GM19023 (cell line): ENCODE data around the gene TMCO4.

ENCODE experiments used
- ATAC-seq: cut with Tn5 transposase; IDR thresholded peaks from one replicate; pipeline ENCODE4 v1.9.1; 2021; ENCODE audit warnings: mild to moderate bottlenecking, moderate library complexity; ENCODE audit not compliant: unreplicated experiment

The TMCO4 gene

DNA sequence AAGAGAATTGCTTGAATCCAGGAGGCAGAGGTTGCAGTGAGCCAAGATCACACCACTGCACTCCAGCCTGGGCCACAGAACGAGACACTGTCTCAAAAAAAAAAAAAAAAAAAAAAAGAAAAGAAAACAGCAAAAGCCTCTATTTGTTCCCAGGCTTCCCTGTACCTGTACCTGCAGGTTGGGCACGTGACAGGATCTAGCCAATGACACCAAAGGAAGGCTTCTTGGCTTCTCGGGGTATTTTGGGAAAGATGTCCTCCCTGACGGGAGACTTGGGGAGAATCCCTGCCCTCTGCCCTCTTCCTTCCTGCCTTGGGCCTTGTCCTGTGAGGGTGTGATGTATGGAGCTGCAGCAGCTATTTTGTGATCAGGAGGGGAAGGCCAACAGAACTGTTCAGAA is 22.8 kb downstream of the TMCO4 start:
- ATAC-seq: no peak

DNA sequence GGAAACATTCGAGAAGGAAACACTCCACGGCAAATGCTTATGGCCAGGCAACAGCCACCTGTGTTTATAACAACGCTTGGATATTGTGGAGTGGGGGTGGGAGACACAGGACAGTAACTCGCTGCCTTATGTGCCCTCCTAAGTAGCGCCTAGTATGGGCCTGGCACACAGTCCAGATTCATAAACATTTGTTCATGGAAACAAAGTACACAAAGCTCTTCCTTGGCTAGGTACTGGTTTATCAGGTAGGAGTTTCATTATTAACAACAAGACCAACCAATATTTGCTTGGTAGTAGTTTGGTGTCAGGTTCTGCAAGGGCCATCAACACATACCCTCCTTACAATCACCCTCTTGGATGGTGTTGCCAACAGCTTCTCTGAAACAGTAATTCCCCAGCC is 23.4 kb downstream of the TMCO4 start:
- ATAC-seq: no peak

DNA sequence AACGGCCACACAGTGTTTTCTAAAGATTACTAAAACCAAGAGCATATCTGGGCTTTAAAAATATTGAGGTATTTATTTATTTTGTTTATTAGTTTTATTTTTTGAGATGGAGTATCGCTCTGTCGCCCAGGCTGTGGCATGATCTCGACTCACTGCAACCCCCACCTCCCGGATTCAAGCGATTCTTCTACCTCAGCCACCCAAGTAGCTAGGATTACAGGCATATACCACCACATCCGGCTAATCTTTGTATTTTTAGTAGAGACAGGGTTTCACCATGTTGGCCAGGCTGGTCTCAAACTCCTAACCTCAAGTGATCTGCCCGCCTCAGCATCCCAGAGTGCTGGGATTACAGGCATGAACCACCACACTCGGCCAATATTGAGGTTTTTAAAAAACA is 23.9 kb downstream of the TMCO4 start:
- no peak for ATAC-seq

DNA sequence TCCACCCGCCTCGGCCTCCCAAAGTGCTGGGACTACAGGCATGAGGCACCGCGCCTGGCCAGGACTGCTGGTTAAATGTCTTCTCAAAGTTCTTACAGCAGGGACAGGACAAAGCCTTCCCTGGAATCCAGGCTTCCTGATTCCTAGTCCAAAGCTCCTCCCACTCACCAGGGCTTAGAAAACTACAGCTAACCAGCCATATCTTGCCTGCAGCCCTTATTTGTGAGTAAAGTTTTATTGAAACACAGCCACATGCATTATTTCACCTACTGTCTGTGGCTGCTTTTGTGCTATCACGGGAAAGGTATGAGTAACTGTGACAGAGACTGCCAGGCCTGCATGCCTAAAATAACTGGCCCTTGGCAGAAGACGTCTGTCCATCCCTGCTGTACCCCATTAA is 24.4 kb downstream of the TMCO4 start:
- ATAC-seq: no peak

DNA sequence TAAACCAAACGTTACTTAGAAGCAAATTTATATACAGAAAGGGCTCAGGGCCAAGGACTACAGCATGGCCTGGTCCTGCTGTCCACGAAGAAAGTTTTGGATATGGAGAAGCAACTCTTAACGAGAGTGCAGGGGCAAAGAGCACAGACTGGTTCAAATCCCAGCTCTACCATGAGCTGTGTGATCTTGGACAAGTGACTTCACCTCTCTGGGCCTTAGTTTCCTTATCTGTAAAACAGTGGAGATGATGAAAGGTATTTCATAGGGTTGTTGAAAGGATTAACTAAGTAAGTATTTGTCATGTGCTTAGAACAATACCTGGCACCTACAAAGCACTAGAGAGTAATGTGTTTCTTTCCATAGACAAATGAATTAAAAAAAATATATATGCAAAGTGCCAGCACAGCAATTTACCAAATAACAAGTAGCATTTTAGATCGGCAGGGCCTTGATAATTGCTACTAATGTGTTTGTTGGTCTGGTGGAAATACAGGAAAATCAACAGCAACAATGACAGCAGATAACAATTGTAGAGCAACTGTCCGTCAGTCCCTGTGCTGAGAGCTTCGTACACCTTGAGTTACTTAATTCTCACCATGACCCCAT is 25.4 kb downstream of the TMCO4 start:
- ATAC-seq: no peak

DNA sequence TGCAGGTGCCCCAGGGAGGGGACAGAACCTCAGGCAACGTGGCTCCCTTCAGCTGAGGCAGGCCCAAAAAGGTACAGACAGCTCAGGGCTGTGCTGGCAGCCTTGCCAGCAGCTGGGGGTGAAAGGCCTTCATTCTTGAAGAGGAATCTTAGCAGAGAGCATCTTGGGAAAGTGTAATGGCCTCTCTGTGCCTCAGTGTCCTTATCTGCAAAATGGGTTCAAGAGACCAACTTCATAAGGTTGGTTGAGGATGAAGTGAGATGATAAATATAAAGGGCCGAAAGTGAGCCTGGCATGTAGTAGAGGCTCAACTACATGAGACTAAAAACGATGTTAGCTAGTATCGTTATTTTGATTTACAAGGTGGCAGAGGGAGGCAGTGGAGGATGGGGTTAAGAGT is 26.2 kb downstream of the TMCO4 start:
- ATAC-seq: no peak

DNA sequence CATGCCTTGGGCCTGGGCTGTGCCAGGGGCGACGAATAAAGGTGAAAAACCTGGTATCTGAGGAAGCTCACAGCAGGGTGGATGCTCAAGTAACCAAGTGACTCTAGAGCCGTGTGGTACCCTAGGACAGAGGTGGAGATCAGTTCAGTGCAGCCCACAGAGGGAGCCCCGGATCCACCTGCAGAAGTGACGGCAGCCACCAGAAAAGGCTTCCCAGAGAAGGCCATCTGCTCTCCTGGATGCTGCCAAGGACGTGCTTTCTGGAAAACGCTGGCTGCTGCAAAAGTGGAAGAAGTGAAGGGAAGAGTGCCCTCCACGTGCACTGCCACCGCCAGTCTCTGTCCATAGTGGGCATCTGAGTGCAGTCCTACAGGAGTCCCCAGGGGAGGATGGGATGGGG is 27.7 kb downstream of the TMCO4 start:
- no peak for ATAC-seq

DNA sequence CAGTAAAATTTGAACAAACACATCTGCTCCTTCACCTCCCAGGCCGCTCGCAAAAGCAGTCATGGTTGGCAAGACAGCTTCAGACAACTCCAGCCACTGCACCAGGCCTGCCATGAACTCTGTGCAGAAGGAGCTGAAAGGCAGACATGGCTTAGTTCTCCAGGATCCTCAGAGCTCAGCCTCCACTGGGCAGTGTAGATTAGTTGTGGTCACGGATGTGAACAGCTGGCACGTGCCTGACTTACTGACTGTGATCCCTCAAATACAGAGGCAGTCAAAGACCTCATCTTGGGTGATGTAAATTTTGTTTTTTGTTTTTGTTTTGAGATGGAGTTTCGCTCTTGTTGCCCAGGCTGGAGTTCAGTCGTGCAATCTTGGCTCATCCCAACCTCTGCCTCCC is 28.4 kb downstream of the TMCO4 start:
- ATAC-seq: no peak

DNA sequence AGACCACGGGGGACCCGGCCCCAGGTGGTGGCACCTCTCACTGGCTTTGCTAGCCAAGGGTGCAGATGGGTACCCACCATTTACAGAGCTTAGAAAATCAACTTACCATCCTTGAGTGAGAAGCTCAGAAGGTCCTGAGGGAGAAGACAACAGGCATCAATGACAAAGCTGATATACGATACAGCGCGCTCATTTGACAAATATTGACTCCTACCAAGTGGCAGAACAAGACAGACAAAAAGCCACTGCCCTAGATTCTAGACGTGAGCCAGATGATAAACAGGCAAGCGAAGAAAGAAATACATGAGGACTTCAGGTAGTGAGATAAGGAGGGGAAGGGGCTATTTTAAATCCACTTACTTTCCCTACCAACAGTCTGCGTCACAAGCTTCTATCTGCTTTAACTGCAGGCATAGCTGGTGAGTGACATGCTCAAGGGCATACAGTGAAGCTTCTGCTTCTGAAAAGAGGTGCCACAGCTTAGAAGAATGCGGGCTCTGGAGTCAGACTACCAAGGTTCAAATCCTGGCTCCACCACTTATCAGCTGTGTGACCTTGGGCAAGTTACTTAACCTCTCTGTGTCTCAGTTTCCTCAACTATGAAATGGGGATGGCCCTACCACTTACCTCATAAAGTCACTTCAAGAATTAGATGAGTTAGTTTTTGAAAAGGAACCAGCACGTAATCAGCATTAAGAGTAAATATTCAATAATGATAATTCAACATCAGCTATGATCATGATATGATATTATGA is 29.1 kb downstream of the TMCO4 start:
- ATAC-seq: no peak

DNA sequence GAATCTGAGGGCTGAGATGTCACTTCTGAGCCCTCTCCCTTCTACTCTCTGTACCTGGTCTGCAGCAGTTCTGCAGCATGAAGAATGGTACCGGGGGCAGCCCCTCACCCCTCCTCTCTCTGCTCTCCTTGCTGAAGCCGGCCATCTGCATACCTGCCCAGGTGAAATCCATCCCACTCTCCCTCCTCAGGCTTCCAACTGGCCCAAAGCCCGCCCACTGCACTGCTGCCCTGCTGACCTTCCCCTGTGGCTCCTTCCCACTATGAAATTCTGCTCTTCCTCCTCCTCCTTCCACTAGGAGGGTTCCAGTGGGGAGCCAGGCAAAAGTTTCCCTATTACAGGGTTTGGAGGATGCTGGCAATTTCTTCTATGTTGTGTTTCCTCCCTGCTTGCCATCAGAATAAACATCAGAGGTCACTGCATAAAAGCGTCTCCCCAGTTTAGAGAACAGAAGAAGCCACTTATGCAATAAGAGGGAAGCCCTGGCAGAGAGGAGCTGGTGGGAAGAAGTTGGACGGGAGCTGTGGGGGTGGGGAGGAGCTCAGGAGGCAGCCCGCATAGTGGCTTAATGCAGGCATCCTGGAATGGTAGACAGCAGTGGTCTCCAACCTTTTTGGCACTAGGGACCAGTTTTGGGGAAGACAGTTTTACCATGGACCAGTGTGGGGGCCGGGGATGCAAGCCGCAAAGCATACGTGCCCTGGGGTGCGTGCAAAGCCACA is 30.3 kb downstream of the TMCO4 start:
- no peak for ATAC-seq

DNA sequence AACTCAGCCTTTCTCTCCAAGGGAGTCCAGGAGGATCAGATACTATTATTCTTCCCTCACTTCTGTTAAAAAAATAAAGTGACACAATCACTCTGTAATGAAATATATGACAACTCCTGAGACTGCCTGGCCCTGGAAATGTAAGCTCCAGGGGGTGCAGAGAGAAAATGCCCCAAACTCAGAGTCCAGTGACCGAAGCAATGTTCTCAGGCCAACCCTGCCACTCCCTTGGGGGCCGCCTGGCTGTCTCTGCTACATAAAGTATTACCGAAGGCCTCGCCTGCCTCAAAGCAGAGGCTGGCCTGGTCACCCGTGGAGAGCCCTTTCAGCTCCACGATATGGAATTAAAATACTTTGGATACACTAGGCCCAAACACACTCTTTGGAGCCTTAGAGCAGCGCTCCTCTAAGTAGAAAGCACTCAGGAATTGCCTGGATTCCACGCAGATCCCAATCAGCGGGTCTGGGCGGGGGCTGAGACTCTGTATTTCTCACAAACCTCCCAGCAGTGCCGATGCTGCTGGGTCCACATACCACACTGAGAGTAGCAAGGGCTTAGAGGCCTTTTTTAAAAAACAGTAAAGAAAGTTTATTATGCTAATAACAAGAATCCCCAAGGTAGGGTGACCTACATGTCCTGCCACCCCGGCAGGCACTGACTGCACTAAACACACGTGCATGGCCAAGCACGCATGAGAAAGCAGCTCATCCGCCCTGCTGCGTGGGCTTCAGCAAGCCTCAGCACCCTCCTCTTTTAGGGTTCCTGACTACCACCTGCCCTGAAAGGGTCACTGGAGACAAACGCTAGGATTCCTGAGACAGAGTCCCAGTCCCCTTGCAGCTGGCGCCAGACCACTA is 31.1 kb downstream of the TMCO4 start:
- ATAC-seq: no peak

DNA sequence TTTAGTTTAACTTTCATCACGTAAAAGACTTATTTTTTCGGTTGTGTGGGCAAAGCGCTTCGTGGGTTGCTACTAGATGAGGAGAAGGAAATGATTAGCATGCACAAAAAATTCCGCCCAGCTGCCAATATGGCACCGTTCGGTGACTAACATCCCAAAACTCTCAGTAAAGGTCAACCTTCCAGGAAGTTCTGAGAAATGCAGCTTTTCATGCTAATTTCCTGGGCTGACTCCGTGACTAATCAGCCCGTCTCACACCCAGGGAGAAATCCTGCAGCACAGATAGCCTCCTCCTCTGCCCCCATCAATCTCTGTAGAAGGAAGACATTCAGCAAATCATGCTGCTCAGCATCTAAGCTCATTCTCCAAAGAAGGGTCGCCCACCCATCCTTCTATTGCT is 34.1 kb downstream of the TMCO4 start:
- ATAC-seq: no peak

DNA sequence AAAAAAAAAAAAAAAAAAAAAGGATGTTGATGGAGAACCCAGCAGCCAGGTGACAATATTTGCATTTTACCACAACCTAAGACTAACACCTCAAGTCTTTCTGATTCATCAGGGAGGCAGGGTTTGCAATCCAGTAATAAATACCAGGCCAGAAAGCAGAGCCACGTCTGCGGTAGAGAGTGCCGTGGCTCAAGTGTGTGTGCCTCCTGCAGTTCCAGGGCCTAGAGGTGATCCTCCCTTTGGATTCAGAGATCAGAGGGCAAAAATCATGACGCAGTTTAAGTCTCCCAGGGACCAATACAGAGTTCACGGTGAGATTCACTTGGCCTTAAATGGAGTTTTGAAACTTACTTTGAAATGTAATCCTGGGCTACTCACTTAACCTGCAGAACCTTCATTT is 34.9 kb downstream of the TMCO4 start:
- no peak for ATAC-seq

DNA sequence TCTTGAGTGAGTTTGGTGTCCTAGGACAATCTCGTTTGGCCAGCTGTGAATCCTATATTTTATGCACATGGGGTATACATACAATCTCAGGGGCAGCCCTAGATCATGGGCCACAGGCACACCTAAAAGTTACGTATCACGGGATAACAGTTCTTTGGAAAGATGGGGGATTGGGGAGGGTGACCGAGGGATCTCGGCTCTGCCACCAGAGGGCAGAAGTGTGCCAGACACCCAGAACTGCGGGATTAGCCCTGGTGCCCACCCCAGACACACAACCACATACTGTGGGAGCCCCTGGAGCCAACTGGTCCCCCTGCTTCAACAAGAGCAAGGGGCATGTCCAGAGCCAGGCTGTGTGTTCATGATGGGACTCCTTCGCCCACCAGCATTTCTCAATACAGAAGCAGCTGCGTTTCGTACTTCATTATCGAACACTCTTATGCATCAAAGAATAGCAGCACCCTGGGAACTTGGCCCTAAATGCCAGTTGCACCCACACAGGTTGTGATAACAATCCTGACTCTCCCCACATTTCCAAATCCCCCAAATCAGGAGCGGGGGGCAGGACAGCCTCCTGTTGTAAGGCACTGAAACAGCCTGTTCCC is 37.4 kb downstream of the TMCO4 start:
- no peak for ATAC-seq

DNA sequence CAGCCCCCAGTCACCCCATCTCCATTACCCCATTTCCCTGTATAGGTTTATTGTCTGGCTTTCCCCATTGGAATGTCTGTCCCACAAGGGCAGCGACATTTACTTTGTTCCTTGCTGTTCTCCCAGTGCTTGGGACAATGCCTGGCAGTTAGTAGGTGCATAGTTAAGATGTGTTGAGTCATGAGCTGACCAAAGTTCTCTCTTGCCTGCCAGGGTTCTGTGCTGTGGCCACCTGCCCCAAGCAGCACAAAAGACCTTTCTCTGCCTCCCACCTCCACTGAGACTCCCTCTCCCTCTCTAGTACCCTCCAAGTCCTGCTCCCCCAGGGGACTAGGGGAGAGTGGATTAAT is 40.0 kb downstream of the TMCO4 start:
- no peak for ATAC-seq

DNA sequence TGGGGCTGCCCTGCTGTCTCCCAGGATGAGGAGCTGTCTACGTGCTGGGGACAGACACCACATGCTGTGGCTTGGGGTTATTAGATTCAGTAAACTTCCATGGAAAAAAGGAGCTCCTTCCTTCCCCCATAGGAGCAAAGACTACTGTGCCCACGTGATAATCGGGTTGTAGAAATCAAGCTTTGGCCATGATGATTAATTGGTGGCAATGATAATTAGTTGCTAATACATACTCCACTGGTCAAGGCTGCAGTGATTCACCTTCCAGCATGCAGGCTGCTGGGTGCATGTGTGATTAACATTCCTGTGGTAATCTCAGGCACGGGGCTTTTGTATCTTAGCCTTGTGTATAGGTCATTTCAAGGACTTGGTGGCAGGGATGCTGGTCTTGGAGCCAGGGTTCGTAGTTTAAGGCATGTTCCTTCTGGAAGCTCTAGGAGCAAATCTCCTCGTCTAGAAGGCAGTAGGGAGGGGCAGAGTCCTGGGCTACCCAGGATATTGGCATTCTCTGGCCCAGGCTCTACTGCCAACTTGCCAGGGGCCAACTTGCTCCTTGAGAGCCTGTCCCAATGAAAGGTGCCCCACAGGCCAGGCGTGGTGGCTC is 41.4 kb downstream of the TMCO4 start:
- ATAC-seq: no peak

DNA sequence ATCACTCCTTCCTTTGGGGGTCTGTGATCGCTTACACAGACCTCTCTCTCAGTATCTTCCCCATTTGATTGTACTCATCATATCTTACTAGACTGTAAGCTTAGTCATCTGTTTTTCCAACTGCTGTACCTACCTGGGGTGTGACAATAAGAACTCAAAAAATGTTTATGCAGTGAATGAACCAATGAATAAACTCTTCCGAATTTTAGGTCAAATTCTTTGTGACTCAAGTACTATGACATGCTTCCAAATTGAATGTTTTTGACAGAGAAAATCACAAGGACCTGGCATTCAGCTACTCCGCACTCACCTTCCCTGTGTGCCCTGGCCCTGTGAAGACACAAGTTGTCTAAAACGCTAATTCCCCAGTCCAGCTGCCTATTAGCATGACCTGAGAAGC is 42.1 kb downstream of the TMCO4 start:
- no peak for ATAC-seq

DNA sequence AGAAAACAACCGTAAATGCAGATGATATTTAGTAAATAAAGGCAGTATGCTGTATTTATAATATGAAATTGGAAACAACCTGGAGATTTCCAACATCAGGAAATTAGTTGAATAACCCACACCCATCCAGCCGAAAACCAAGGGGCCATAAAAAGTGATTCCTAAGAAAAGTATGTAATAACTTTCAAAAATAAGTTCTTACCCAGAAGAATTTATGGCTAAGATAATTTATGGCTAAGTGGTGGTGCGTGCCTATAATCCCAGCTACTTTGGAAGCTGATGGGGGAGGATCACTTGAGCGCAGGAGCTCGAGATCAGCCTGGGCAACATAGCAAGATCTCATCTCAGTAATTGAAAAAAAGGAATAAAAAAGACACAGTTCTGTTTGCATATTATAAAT is 43.2 kb downstream of the TMCO4 start:
- no peak for ATAC-seq

DNA sequence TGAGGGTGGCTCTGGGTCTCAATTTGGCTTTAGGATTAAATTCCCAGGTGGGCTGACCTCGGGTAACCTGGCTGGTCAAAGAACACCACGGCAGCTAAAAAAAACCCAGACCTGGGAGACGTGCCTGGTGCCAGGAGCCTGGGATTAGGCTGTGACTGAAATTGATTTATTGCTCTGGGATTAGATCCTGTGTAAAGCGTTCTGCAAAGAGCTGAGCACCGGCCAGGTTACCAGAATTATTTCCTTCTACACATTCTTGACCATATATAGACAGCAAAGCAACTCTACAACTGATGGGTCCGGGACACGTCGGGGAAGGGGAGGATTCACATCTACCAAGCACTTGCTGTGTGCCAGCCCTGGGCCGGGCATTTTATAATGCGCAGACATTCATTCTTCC is 45.2 kb downstream of the TMCO4 start:
- ATAC-seq: no peak

DNA sequence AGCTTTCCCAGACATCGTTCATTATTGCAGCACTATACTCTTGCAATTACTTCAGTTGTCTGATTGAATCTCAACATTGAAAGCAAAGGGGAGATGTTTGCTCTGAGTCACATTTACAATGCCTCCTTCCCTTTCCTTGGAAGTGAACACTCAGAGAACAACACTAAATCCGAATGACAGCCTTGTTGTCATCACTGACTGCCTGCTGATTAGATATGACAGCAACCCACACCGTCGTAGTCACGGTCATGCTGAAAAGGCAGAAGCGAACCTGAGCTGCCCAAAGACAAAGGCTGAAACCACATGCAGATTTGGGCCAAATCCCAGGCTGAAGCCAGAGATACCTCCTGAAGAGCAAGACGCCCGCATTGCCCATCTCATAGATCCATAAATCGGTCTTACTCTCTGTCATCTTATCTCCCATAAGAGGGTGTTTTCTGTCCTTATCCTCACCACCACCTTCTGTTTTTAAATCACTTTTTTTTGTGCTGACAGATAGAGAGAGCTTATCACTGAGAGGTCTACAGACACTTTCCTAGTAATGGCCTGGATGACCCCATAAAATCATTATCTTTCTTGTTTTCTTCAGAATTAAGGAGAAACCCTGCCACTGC is 47.5 kb downstream of the TMCO4 start:
- ATAC-seq: no peak
